Measurements from ENCODE around the gene FHL1. TPM values are rescaled to one million over a fixed set of nuclear protein-coding genes. Genes with fewer than 3 reads are reported as not detected.

Gene FHL1
- total RNA-seq, 1 donor, result 51.8 TPM

DNA sequence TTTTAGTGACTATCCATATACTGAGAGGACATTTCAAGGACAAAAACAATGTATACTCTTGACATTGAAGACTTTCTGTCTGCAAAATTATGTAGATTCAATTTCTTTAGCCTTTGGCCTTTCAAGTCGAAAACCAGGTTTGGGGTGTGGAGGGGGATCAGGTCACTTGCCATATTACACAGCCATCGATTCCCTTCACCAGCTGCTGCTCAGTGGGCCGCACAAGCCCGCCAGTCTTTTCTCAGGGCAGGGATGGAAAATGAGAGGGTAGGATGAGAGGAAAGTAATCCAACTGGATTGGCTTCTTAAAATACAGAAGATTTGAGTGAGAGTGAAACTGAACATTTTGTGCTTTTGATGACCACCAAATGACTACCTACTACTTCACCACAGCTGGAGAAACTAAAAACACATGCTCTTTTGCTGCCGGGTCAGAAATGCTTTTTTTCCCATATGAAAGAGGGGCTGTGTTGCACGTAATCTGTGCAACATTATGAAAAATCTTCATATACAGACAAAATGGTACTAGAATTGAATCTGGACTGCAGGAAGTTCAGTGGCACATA, 51.4 kb downstream of the FHL1 start:
- TF ChIP-seq, protein P1, sequence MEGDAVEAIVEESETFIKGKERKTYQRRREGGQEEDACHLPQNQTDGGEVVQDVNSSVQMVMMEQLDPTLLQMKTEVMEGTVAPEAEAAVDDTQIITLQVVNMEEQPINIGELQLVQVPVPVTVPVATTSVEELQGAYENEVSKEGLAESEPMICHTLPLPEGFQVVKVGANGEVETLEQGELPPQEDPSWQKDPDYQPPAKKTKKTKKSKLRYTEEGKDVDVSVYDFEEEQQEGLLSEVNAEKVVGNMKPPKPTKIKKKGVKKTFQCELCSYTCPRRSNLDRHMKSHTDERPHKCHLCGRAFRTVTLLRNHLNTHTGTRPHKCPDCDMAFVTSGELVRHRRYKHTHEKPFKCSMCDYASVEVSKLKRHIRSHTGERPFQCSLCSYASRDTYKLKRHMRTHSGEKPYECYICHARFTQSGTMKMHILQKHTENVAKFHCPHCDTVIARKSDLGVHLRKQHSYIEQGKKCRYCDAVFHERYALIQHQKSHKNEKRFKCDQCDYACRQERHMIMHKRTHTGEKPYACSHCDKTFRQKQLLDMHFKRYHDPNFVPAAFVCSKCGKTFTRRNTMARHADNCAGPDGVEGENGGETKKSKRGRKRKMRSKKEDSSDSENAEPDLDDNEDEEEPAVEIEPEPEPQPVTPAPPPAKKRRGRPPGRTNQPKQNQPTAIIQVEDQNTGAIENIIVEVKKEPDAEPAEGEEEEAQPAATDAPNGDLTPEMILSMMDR (IDR thresholded peaks at IDR 0.05; ENCODE audit: extremely low read depth, low read depth, low read length), result no peak
- no peaks in the 10 kb centered on the region for H3K9me3 ChIP-seq (ENCODE audit: low read depth, low read length)
- H3K27ac ChIP-seq (ENCODE audit: low read depth, low read length), result peak overlapping the region; percentile 68
- no peaks in the 10 kb centered on the region for H3K79me2 ChIP-seq (ENCODE audit: insufficient read depth, low read length)
- H3K27me3 ChIP-seq (ENCODE audit: insufficient read depth, low read length), result no peaks in the 10 kb centered on the region
- H2AFZ ChIP-seq (ENCODE audit: low read length), result no peak overlapping the region
- H3K36me3 ChIP-seq (ENCODE audit: insufficient read depth, low read length), result no peaks in the 10 kb centered on the region
- peak overlapping the region; percentile 63 for H3K4me2 ChIP-seq (ENCODE audit: insufficient read depth, low read length)
- peaks cover 32% of the 10 kb centered on the region for H3K4me1 ChIP-seq (ENCODE audit: insufficient read depth, low read length)
- peak overlapping the region; percentile 56 for H3K4me3 ChIP-seq (ENCODE audit: insufficient read depth, low read length)
- H4K20me1 ChIP-seq (ENCODE audit: insufficient read depth, low read length), result no peaks in the 10 kb centered on the region
- no peak for DNase-seq (ENCODE audit: insufficient read length, low spot score, missing footprints)

DNA sequence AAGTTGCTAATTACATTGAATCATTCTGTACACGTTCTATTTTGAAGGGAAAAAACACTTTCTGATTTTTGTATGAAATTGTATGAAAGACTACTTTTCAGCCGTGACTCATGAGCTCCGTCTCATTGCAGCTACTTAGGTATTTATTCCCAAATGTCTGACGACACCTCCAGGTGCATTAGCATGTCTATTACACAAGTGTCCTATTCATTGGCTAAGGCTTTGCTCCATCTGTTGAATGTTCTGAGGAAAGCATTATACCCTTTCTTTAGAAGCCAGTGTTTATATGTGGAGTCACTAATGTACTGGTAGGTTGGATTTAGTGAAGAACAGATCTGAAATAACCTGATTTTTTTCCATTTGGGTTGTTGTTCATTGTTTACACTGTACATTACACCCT, 52.0 kb downstream of the FHL1 start:
- H3K9me3 ChIP-seq (ENCODE audit: low read depth, low read length), result no peaks in the 10 kb centered on the region
- peaks cover 34% of the 10 kb centered on the region for H3K4me1 ChIP-seq (ENCODE audit: insufficient read depth, low read length)
- peak overlapping the region; percentile 56 for H3K4me3 ChIP-seq (ENCODE audit: insufficient read depth, low read length)
- H4K20me1 ChIP-seq (ENCODE audit: insufficient read depth, low read length), result no peaks in the 10 kb centered on the region
- no peaks in the 10 kb centered on the region for H3K36me3 ChIP-seq (ENCODE audit: insufficient read depth, low read length)
- H3K27ac ChIP-seq (ENCODE audit: low read depth, low read length), result peak overlapping the region; percentile 68
- H3K27me3 ChIP-seq (ENCODE audit: insufficient read depth, low read length), result peaks cover 2% of the 10 kb centered on the region
- H2AFZ ChIP-seq (ENCODE audit: low read length), result no peak overlapping the region
- TF ChIP-seq, protein P1 (IDR thresholded peaks at IDR 0.05; ENCODE audit: extremely low read depth, low read depth, low read length), result no peak
- H3K79me2 ChIP-seq (ENCODE audit: insufficient read depth, low read length), result no peaks in the 10 kb centered on the region
- peak overlapping the region; percentile 63 for H3K4me2 ChIP-seq (ENCODE audit: insufficient read depth, low read length)
- DNase-seq (ENCODE audit: insufficient read length, low spot score, missing footprints), result no peak

DNA sequence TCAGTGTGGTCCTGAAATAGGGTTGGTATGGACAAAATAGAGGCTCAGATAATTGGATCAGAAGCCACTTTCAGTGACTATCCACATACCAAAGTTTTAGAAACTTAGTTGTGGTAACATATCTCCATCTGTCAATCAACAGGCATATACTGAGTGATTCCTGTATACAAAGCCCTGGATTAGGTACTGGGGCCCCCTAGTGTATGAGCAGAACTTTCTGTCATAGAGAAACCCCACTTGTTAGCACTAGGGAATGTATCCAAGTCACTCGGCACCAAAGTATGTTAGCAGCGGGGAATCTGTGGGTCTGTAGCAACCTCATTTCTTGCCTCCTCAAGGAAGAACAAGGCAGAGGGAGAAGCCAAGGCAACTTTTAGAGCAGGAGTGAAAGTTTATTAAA, 53.1 kb downstream of the FHL1 start:
- Histone ChIP-seq H3K4me1 (ENCODE audit: insufficient read depth, low read length) (peaks cover 42% of the 10 kb centered on the region), H4K20me1 (ENCODE audit: insufficient read depth, low read length) (no peaks in the 10 kb centered on the region), H3K27me3 (ENCODE audit: insufficient read depth, low read length) (peaks cover 2% of the 10 kb centered on the region), H3K79me2 (ENCODE audit: insufficient read depth, low read length) (no peaks in the 10 kb centered on the region), H3K36me3 (ENCODE audit: insufficient read depth, low read length) (no peaks in the 10 kb centered on the region), H2AFZ (ENCODE audit: low read length) (no peak overlapping the region), H3K9me3 (ENCODE audit: low read depth, low read length) (no peaks in the 10 kb centered on the region), H3K4me3 (ENCODE audit: insufficient read depth, low read length) (no peak overlapping the region), H3K27ac (ENCODE audit: low read depth, low read length) (peak overlapping the region; percentile 68), H3K4me2 (ENCODE audit: insufficient read depth, low read length) (no peak overlapping the region)
- TF ChIP-seq, protein P1 (IDR thresholded peaks at IDR 0.05; ENCODE audit: extremely low read depth, low read depth, low read length), result peak; percentile 51
- no peak for DNase-seq (ENCODE audit: insufficient read length, low spot score, missing footprints)

DNA sequence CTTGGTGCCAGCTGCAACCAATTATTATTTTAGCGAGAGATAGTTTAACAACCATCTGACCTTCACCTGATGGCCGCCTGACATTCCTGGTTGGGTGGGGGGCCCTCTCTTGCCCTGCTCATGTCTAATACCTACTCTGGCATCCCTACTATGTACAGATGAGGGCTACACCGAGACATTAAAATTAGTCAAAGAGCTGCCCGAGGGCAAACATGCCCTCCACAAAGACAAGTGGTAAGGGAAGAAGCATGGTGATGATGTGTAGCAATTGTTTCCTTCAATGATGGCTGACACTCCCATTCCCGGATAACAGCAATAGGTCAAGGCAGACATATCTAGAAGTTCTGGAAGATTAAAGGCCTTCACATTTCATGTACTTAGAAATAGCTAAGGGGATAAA, 54.3 kb downstream of the FHL1 start:
- H2AFZ ChIP-seq (ENCODE audit: low read length), result no peak overlapping the region
- peaks cover 2% of the 10 kb centered on the region for H3K27me3 ChIP-seq (ENCODE audit: insufficient read depth, low read length)
- TF ChIP-seq, protein P1 (IDR thresholded peaks at IDR 0.05; ENCODE audit: extremely low read depth, low read depth, low read length), result no peak
- H3K4me3 ChIP-seq (ENCODE audit: insufficient read depth, low read length), result no peak overlapping the region
- H3K27ac ChIP-seq (ENCODE audit: low read depth, low read length), result no peak overlapping the region
- DNase-seq (ENCODE audit: insufficient read length, low spot score, missing footprints), result no peak
- no peaks in the 10 kb centered on the region for H3K79me2 ChIP-seq (ENCODE audit: insufficient read depth, low read length)
- no peak overlapping the region for H3K4me2 ChIP-seq (ENCODE audit: insufficient read depth, low read length)
- H3K9me3 ChIP-seq (ENCODE audit: low read depth, low read length), result no peaks in the 10 kb centered on the region
- peaks cover 37% of the 10 kb centered on the region for H3K4me1 ChIP-seq (ENCODE audit: insufficient read depth, low read length)
- H4K20me1 ChIP-seq (ENCODE audit: insufficient read depth, low read length), result no peaks in the 10 kb centered on the region
- H3K36me3 ChIP-seq (ENCODE audit: insufficient read depth, low read length), result peaks cover 4% of the 10 kb centered on the region

All from osteoblast (primary cell).